Lung (tissue), 12 donors: ENCODE measurements around the gene NINL. TPM values are rescaled to one million over a fixed set of nuclear protein-coding genes. Genes with fewer than 3 reads are reported as not detected.

Experiments
- ATAC-seq: fragments of 200-7000 bp; cut with Tn5 transposase; one replicate; pipeline ENCODE4 v1.9.1; 2020; ENCODE audit warnings: moderate number of reproducible peaks; ENCODE audit not compliant: insufficient read depth, low FRiP score
- DNase-seq, 3 donors: peaks; one replicate each; pipeline ENCODE4 v3.0.0-alpha.2; 2013 to 2017
- H3K27ac ChIP-seq, 2 donors: one replicate each; pipeline ENCODE4 v1.5.1; 2013; ENCODE audit warnings: mild to moderate bottlenecking in 2 of 2, moderate library complexity in 2 of 2, control low read depth in 1 of 2, inconsistent platforms in 1 of 2, low read depth in 1 of 2, low read length in 1 of 2
- H3K27me3 ChIP-seq, 3 donors: one replicate each; pipeline ENCODE4 v1.5.1; 2013; ENCODE audit warnings: low read length in 2 of 3; ENCODE audit not compliant: control insufficient read depth in 3 of 3, insufficient read depth in 3 of 3
- H3K36me3 ChIP-seq, 4 donors: one replicate each; pipeline ENCODE4 v1.5.1; 2013; ENCODE audit warnings: low read length in 4 of 4, mild to moderate bottlenecking in 1 of 4, moderate library complexity in 1 of 4; ENCODE audit not compliant: control insufficient read depth in 4 of 4, insufficient read depth in 4 of 4
- H3K4me1 ChIP-seq, 5 donors: one replicate each; pipeline ENCODE4 v1.5.1; 2013; ENCODE audit warnings: low read length in 5 of 5, mild to moderate bottlenecking in 2 of 5, moderate library complexity in 1 of 5; ENCODE audit not compliant: control insufficient read depth in 5 of 5, insufficient read depth in 5 of 5
- H3K4me3 ChIP-seq: one replicate; pipeline ENCODE4 v1.5.1; 2013; ENCODE audit warnings: mild to moderate bottlenecking, control low read depth, moderate library complexity
- H3K9ac ChIP-seq, 2 donors: one replicate each; pipeline ENCODE4 v1.5.1; 2013; ENCODE audit warnings: low read length in 2 of 2, control low read depth in 1 of 2; ENCODE audit not compliant: insufficient read depth in 1 of 2
- H3K9me3 ChIP-seq, 4 donors: one replicate each; pipeline ENCODE4 v1.5.1; 2013; ENCODE audit warnings: low read length in 3 of 4, mild to moderate bottlenecking in 1 of 4, moderate library complexity in 1 of 4; ENCODE audit not compliant: control insufficient read depth in 4 of 4, insufficient read depth in 3 of 4
- WGBS, 2 donors: extraction: QIAGEN DNeasy Blood & Tissue Kit; methylation state at CpG; one replicate each; pipeline ENCODE4 v1.1.7; 2013; 5-methylcytosine and 5-hydroxymethylcytosine counted together
- polyA plus RNA-seq, 2 donors: library from polyadenylated mRNA; stranded (reverse); fragments of 200-250 nt; gene quantifications; one replicate each; pipeline ENCODE4 v1.2.1, GENCODE V29; 2013
- total RNA-seq, 2 donors: library from RNA; depleted of rRNA in 1 of 2; stranded (reverse); fragments of >200 nt in 1 of 2; gene quantifications; one replicate each; pipeline ENCODE4 v1.2.1, GENCODE V29; 2014 to 2021
- TF ChIP-seq, protein P1 (sequence below): IDR thresholded peaks from 2 replicates; pipeline ENCODE4 v1.5.1; 2012; ENCODE audit warnings: mild to moderate bottlenecking; ENCODE audit errors: control extremely low read depth, extremely low read depth
- donor health status: control.
- donor health status: control.
- donor health status: Bipolar disorder and iron deficiency.
- donor health status: healthy.
- donor health status: DM: yes; HTN: yes; CAD: no.

The NINL gene
- total and polyA plus RNA-seq, 4 donors: 4.5 to 25.9 (median 12.0) TPM

DNA sequence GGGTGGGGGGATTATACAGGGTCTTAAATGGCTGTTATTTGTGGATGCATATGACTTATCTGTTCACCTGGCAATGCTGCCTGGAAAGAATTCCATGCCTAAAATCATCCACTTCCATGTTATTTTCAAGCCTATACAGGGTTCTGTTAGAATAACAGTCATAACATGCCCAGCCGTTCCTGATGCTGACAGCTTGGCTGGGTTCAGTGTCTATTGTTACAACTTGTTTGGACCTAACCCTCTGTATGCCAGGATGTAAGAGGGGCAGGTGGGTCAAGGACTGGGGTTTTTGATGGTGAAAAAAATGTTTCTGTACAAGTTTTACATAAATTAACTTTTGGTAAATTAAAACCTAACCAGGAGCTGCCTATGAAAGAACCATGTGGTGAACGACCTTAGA, 98.0 kb downstream of the NINL start:
- 76% methylated on average over 2 of the region's 2 CpGs for WGBS, 2 donors
- DNase-seq (no peak), ATAC-seq (no peak)
- TF ChIP-seq, protein P1, sequence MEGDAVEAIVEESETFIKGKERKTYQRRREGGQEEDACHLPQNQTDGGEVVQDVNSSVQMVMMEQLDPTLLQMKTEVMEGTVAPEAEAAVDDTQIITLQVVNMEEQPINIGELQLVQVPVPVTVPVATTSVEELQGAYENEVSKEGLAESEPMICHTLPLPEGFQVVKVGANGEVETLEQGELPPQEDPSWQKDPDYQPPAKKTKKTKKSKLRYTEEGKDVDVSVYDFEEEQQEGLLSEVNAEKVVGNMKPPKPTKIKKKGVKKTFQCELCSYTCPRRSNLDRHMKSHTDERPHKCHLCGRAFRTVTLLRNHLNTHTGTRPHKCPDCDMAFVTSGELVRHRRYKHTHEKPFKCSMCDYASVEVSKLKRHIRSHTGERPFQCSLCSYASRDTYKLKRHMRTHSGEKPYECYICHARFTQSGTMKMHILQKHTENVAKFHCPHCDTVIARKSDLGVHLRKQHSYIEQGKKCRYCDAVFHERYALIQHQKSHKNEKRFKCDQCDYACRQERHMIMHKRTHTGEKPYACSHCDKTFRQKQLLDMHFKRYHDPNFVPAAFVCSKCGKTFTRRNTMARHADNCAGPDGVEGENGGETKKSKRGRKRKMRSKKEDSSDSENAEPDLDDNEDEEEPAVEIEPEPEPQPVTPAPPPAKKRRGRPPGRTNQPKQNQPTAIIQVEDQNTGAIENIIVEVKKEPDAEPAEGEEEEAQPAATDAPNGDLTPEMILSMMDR: no peak
- Histone ChIP-seq H3K27ac (no peak overlapping the region), H3K36me3 (peaks cover 0 to 26% (median 13%) of the 10 kb centered on the region in 4 donors), H3K4me3 (no peak overlapping the region), H3K4me1 (no peaks in the 10 kb centered on the region), H3K27me3 (no peaks in the 10 kb centered on the region), H3K9me3 (no peaks in the 10 kb centered on the region), H3K9ac (no peak overlapping the region)

DNA sequence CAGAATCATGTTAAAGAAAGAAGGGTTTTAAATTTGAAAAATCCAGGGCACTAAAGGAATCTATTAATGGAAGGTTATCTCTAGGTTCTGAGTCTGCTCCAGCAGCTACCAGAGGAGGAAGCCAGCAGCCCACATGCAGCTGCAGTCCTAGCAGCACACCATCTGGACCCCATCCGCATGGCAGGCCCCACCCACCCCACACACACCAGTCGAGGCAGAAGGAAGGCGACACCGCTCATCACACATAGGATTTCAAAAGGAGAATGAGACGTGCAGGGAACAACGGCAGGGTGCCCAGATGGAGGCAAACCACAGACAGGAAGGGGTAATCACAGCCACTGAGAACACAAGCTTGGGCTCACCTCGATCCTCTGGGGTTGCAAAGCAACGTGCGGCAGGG, 99.0 kb downstream of the NINL start:
- H3K4me3 ChIP-seq: no peak overlapping the region
- DNase-seq: peak; percentile 27 to 44 (median 33)
- no peaks in the 10 kb centered on the region for H3K27me3 ChIP-seq
- no peak overlapping the region for H3K9ac ChIP-seq
- H3K27ac ChIP-seq: no peak overlapping the region
- WGBS, 2 donors: 30 to 61% methylated on average over 9 of the region's 9 CpGs
- H3K36me3 ChIP-seq: peaks cover 0 to 29% (median 15%) of the 10 kb centered on the region in 4 donors
- ATAC-seq: no peak
- TF ChIP-seq, protein P1: no peak
- H3K9me3 ChIP-seq: no peaks in the 10 kb centered on the region
- H3K4me1 ChIP-seq: no peaks in the 10 kb centered on the region

- TF ChIP-seq, protein P1: no peak
- peaks cover 0 to 29% (median 19%) of the 10 kb centered on the region in 4 donors for H3K36me3 ChIP-seq
- H3K9me3 ChIP-seq: no peaks in the 10 kb centered on the region
- no peak for DNase-seq
- H3K27ac ChIP-seq: no peak overlapping the region
- H3K4me1 ChIP-seq: no peaks in the 10 kb centered on the region
- WGBS, 2 donors: 58 to 64% methylated on average over 2 of the region's 2 CpGs
- ATAC-seq: no peak
- no peak overlapping the region for H3K9ac ChIP-seq
- no peaks in the 10 kb centered on the region for H3K27me3 ChIP-seq
- H3K4me3 ChIP-seq: no peak overlapping the region
These were observed 99.5 kb downstream of the NINL start for GRCh38 chr20:25485872-25486271.

- no peaks in the 10 kb centered on the region for H3K27me3 ChIP-seq
- H3K36me3 ChIP-seq: peaks cover 0 to 34% (median 21%) of the 10 kb centered on the region in 4 donors
- ATAC-seq: no peak
- no peaks in the 10 kb centered on the region for H3K4me1 ChIP-seq
- TF ChIP-seq, protein P1: no peak
- no peak overlapping the region for H3K9ac ChIP-seq
- H3K4me3 ChIP-seq: no peak overlapping the region
- WGBS, 2 donors: 43 to 53% methylated on average over 12 of the region's 12 CpGs
- H3K9me3 ChIP-seq: no peaks in the 10 kb centered on the region
- DNase-seq: no peak
- H3K27ac ChIP-seq: no peak overlapping the region
These were observed 100.3 kb downstream of the NINL start for GRCh38 chr20:25484911-25485511.
